ENCODE data around the gene PAX2.

Gene PAX2

DNA sequence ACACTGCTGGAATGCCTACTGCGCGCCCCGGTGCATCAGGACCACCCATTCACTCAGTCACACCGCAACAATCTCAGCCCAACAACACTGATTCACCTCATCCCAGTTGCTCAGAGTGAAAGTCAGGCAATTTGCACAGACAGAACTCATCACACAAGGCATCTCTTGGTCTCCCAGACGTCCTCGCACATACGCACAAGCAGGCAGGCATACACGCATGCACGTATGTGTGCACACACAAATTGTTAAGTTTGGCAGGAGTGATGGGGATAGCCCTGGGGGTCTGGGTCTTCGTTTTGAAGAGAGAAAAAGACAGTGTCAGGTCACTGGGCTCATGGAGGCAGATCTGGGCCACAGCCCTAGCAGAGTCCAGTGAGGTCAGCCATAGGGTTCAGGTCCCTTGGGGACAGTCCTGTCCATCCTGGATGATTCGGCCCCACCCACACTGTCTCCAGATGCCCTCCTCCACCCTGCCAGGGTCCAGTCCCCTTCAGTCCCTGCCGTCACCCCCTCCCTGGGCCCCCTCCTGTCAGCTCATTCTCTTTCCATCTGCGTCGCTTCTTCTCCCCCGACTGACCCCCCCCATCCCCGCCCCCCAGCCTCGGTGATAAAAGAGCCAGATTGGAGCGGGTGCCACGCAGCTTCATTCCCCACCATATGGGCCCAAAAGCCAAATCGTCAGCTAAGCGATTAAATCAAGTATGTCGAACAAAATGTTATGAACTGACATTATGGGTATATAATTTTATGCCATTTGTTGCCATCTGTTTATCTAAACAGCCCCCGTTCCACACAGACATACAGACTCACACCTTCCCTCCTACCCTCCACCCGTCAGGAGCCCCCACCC lies 118.9 kb downstream of the PAX2 start:
- FAIRE-seq, result no peak

DNA sequence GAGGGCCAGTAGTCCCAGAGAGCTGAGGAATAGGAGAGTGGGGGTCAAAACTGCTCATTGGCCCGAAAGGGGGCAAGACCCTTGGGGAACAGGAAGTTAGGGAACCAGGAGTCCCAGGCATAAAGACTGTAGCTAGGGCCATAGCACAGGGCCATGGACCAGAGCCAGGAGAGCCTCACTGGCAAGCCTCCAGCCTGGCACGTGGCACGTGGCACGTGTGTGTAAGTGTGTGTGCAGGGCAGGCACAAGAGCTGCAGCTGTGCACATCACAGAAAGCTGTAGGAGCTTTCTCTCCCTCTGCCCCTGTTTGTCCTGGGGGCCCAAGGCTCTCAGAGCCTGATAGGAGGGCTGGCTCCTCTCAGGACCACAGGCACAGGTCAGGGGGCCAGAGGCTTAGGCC lies 119.6 kb downstream of the PAX2 start:
- FAIRE-seq, result no peak

DNA sequence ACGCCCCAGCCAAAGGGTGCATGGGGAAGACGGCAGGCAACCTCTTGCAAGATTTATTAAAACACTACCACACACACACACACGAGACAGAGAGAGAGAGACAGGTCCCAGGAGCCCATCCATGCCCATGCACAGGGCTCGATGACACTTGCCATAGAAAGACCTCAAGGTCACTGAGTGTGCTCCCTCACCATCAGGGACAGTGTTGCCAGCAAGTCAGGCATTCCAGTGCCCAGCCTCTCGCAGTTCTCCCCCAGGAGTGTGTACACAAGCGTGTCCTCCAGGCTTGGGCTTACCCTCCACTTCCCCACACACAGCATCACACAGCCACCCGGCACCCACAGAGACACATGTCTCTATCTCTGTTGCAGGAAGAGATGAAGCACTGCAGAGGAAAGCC lies 120.6 kb downstream of the PAX2 start:
- no peak for FAIRE-seq

DNA sequence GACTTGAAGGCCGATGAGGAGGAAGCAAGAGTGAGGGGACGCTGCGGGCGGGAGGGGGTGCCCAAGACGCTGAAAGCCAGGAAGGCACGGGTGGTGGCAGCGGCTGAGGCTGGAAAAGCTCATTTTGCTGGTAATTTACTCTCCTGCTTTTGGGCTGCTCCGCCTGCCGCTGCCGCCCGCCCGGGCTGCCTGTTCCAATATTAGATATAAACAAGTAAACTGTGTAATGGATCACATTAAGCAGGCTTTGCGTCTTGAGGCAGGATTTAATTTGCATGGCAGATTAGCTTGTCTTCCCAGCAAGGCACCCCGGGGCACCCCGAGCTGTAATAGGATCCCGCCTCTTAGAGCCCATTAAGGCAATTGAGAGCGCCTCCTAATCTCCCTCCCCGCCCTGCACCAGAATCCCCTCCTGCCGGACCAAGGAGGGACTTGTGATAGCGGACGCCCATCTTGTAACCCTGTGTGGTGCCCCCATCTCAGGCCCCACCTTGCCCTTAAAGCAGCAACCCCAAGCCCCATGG lies 121.3 kb downstream of the PAX2 start:
- FAIRE-seq, result no peak

DNA sequence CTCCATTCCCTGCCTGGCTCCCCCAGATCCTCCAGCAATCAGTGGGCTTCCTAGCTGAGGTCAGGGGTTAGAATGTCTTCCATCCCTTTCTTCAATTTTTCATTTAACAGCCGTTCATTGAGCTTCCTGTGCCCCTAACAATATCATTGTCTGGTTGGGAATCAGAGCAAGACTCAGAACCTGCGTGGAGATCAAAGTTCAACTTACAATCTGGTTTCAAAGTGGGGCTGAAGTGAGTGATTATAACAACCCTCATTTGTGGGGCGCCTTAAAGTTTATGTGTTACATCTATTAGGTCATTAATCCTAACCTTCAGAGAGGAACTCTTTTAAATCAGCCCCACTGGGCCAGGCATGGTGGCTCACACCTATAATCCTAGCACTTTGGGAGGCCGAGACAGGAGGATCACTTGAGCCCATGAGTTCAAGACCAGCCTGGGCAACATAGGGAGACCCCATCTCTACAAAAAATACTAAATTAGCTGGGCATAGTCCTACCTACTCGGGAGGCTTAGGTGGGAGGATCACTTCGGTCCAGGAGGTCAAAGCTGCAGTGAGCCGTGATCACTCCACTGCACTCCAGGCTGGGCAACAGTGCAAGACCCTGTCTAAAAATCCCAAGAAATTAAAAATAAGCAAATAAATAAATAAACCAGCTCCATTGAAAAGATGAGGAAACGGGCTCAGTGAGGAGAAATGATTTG lies 122.0 kb downstream of the PAX2 start:
- no peak for FAIRE-seq

DNA sequence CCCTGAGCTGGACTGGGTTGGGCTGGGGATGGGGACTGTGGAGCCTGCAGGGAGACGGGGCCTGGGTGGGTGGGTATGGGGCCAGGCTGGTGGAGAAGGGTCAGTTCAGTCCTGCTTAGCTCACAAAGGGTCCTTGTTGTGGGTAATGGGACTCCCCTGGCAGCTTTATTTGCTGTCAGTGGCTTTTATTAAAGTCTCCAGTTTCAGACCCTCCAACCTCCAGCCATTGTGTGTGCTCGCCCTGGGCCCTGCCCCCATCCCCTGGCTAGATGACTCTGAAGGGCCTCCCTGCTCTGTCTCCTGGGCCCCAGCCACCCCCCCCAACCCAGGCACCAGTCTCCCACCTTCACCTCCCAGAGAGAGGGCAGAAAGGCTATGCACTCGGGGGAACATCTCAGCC lies 123.0 kb downstream of the PAX2 start:
- no peak for FAIRE-seq

DNA sequence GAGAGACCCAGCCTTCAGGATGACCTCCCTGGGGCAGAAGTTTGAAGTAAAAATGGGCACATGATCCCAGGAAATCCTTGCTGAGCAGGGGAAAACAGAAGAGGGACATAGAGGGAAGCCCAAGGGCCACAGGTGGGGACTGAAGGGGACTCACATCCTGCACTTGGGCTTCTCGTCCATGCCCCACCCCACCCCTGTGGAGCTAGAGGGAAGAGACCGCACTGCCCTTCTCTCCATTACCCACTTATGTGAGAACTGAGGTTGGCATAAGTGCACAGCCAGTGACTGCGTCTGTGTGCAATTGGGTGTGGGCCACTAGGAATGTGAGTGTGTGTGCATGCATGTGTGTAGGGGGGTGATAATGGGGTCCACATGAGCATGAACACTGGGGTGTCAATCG lies 124.0 kb downstream of the PAX2 start:
- FAIRE-seq, result no peak

DNA sequence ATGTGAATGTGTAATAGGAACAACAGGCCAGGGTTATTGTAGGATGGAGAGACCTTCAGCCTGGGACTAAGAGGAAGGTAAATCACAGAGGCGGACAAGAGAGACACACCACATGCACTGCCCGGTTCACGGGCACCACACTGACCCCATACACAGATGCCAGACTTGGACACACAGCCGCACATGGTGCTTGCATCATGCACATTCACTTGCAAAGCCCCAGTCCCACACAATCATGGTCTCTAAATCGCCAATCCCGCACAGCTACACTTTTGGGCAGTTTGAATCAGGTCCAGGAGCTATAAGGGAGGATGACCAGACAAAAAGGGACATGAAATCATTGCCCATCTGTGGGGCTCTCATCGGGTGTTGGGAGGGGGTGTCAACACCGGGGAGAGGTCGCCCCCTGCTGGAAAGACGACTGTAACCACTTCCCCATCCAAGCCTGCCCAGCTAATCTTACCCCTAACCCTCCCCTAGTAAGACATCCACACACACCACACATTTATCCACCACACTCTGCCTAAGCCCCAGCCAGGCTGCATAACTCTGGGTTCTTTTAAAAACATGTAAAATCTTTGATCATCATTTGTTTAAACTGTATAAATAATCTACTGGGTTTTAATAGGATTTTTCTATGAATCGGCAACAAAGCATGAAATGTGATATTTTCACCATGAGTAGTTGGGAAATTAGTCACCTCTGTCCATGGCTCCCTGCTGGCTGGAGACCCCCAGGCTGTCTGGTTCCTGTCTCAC lies 126.8 kb downstream of the PAX2 start:
- no peak for FAIRE-seq

DNA sequence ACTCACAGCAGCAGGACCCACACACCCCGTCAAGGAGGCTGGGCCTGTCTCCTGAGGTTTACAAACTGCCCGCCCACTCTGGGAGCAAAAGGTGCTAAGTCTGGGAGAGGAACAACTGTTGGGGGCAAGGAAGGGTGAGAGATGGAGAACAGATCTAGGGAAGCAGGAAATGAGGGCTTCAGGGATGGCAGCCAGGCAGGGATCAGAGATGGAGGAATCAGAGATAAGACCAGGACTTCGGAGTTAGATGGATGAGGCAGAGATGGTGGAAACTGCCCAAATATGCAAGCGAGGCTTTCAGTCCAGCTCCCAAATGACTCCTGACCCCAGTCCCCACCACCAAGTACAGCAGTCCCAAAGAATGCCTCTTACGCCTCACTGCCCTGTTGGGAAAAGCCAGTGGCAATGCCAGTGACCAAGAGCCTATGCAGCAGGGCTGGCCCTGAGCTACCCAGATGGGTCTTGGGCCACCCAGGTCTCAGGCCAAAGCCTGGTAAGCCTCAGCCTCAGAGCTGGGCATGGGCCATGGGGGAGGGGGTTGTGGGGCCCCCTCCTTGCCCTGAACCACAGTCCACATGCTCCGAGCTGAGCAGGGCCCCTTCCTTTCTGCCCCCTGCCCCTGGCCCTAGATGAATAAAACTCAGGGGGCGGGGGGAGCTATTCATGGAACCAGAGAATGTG lies 127.9 kb downstream of the PAX2 start:
- no peak for FAIRE-seq

DNA sequence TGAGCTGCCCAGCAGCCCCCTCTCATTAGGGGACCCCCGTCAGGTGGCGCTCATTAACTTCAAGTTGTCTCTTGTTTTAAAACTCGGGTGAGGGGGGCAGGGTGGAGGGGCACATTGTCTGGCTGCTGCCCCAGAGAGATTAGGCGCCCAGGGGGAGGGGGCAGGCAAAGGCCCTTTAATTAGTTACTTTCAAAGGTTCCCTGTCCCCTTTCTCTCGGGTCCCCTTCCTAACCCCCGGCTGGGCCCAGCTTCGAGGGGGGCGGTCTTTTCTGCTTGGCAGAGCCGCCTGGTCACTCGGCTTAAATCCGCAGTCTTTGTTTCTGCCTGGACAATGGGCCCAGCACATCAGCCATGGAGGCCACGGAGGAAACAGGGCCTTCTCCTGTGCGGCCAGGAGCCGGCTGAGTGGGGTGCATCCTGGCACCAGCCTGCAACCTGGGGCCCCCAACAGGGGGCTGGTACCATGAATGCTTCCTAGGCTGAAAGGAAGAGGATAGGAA lies 128.5 kb downstream of the PAX2 start:
- FAIRE-seq, result no peak

DNA sequence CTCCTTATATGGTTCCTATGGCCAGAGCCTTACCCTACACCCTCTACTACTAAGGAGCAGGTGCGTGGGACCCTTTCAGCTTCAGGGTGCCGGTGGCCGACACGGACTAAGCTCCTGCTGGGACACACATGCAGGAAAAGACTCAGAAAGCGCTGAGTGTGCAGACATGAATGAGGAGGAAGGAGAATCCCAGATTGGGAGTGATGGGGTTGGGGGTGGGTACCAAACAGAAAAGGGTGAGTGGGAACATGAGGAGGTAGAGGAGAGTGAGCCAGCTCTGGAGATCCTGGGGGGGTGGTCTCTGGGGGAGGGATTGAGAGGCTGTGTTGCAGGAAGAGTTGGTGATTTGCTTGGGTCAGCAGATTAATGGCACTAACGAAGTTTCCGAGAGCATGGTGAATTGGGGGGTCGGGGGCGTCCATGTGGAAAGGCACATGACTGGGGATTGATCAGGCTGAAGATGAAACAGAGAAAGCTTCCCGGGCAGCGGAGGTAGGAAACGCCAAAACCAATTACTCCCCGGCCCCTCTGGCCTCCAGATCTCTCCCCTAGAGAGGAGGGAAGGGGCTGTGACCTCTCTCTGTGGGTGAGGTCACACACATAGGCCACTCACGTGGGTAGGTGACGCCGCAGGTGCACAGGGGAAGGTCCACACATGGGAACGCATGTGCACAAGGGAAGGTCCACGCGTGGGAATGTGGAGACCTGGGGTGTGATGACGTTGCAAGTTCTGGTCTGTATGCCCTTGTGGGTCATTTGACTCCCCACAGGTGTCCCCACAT lies 129.5 kb downstream of the PAX2 start:
- no peak for FAIRE-seq

DNA sequence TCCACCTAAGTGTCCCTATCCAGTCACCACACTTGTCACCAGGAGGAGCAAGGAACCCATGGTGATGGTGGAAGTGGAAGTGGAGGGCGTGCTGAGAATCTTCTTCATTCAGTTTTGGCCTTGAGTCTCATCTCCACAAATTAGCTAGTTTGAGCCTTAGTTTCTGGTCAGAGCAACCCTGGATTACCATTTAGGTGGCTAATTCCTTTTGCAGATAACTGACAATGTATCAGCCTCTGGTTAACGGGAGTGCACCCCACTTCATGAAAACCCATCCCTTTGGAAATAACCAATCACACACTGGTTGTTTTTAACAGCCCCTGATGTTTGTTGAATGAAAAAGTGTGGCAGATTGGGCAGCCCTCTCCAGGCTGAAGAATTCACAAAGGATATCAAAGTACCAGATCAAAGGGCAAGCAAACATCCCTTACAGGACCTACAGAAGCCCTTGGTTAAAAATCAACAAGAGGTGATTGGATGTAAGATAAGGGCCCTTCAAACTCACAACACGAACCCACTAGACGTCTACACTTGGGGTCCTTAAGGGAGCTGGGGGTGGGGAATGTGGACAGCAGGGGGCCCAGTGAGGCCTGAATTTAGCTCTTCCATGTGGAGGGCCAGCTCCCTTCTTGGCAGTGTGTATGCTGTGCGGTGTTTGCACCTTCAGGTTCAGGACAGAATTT lies 130.2 kb downstream of the PAX2 start:
- no peak for FAIRE-seq

DNA sequence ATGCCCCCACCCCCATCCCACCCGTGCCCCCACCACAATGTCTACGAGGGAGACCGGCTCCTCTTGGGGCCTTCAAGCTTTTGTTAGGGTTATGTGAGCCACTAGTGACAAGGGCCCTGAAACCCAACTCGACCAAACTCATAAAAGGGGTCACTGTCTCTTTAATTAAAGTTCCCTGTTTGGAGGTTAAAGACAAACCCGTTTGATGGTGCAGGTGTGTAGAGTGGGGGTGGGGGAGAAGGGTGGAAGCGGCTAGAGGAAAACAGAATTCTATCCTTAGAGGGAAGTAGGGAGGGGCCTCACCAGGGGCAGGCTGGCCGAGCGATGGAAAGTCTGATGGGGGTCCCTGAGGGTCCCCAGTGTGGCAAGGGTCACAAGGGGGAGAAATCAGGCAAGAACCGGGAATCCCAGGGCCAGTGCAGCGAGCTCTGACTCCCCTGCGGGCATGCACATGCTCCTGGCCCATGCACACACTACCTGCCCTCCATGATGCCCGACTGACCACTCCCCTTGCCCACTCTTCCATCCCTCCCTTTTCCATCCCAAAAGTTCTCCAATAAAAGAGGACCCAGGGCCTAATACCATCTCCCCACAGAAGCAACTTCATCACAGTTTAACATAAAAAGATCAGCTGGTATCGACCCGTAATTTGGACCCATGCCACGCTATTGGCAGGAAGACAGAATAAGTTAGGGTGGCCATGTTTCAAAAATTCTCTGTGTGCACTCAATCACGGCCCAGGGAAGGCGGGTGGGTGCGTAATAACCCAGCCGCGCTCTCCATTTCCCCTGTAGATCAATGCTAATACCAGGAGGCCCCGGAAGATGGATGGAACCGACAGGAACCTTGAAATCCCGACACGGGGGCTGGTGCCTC lies 131.4 kb downstream of the PAX2 start:
- no peak for FAIRE-seq

DNA sequence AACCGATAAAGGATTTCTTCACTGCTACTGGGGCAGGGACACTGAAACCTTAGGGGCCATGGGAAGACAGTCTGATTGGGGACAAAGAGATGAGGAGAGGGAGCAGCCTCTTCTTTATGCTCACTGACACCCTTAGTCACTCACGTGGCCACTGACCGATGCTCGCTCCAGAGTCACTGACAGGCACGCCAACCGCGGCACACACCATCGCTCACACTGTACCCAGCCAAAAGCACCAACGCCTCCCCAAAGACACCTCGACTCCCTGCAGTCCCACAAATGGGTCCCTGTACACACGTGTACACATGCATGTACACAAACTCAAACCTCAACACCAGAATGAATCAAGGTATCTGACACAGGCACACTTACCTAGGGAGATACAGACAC lies 132.1 kb downstream of the PAX2 start:
- FAIRE-seq, result no peak

DNA sequence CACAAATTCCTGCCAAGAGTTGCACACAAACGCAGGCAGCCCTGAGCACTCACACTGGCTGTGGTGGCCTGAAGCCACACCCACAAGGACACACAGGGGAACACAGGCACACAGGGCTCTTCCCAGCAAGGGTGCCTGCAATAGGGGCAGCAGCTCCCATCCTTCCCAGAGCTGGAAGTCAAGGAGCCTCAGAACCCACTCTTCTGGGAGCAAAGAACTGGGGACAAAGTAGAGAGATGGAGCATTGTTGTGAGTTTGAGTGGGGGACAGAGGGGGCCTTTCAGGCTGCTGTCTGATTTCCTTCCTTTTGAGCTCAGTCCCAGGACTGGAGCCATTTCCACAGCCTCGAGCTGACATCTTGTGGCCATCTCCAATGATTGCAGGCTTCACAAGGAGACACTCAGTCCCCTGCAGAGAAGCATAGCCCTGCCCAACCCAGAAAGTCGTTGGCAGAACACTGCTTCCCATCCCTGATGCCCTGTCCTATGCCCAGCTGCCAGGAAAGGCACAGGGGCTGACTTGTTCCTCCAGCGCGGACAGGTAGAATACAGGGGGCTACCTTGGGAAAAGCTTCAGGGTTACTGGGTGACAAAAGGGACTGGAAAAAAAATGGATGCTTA lies 133.0 kb downstream of the PAX2 start:
- peak; percentile 6 for FAIRE-seq
